HG03025 (cell line): ENCODE results near the gene FAM124A.

Source experiments
- ATAC-seq: cut with Tn5 transposase; IDR thresholded peaks from one replicate; pipeline ENCODE4 v1.9.1; 2021; ENCODE audit warnings: mild to moderate bottlenecking, moderate library complexity; ENCODE audit not compliant: unreplicated experiment, low FRiP score

Gene FAM124A

GRCh38 chr13:51329606-51330005 lies 107.4 kb downstream of the FAM124A start:
- ATAC-seq: no peak

- ATAC-seq: no peak
Observed at GRCh38 chr13:51330791-51331190, 108.6 kb downstream of the FAM124A start.

- ATAC-seq: no peak
Observed at GRCh38 chr13:51331354-51331861, 109.2 kb downstream of the FAM124A start.

- ATAC-seq: no peak
Observed at GRCh38 chr13:51332566-51333361, 110.6 kb downstream of the FAM124A start.

GRCh38 chr13:51333421-51333820 lies 111.2 kb downstream of the FAM124A start:
- ATAC-seq: no peak

- ATAC-seq: no peak
Observed at GRCh38 chr13:51333826-51334225, 111.6 kb downstream of the FAM124A start.
